ENCODE data around the gene TCEANC.

TCEANC gene

DNA sequence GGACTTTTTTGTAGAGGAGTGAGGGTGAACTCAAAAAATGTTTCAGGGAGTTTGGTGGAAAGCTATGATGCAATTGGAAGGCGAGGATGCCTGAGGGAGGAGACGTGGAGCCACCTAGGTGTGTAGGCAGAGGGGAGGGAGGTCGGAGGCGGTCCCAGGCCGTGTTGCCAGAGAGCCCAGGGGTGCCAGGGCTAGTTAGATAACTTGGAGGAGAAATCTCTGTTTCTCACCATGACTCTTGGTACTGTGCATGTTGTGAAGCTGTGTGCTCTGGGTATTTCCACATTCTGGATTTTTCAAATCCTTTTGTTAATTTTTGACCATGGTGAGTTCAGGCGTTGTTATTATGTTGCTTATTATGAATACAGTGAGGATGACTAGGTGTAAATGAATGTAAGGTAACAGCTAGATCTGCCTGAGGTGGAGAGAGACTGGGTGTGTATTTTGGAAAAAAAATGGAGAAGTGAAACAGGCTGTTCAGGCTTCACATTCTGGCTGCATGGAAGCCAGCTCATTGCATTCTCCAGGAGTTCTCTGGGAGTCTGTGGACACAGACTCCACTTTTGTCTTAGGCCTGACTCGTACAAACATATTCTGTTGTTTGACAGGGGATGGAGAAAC lies 40.5 kb downstream of the TCEANC start:
- no peak for FAIRE-seq

DNA sequence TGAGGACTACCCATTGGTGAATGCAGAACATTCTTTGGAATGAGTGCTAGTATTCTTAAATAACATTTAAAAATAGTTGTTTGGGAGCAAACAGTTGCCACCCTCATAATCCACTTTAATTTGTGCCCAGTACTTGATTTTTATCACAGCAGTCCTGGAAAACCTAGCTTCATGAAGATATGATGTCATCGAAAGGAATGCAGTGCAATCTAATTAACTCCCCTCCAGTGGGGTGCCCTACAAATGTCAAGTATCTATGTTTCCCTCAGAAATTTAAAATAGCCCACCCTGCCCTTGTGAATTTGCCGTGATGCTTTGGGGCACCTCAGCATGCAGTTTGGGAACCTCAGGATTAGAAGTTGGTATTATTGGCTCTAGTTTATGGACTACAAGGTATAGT lies 41.4 kb downstream of the TCEANC start:
- no peak for FAIRE-seq

DNA sequence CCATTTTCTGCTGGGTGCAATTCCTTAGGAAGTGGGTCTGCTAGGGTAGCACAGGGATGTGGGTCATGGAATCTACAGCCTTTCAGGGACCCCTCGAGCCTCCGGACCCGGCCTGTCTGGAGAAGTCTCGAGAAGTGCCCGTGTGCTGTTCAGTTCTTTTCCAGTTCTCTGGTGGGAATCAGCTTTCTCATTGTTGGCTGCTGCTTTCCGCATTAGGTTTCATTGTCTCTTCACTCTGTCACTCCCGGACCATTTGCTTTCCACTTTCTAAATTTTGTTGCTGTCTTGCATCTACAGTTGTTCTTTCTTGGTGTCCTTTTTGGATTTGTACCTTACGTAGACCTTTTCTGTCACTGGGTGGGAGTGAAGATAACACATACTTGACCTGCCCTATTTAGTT lies 42.0 kb downstream of the TCEANC start:
- FAIRE-seq, result no peak

DNA sequence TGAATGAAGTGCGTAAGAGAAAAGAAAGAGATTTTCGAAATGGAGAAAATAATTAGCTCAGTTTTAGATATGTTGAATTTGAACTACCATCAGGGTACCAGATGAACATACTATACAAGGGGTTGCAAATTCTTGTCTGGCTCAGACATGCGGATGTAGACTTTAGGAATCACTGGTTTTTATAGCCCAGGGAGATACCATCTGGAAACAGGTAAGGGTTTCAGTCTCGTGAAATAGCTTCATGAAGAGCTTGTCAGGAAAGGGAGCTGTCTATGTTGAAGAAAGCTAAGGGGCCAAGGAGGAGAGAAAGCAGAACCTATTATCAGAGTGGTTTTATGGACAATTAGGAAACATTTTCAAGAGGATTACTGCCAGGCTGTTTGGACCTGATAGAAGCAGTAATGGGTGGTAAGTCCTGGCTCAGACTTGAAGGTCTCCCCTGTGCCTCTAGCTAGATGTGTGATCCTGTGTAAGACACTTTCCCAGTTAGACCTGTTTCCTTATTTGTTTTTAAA lies 42.7 kb downstream of the TCEANC start:
- FAIRE-seq, result no peak

DNA sequence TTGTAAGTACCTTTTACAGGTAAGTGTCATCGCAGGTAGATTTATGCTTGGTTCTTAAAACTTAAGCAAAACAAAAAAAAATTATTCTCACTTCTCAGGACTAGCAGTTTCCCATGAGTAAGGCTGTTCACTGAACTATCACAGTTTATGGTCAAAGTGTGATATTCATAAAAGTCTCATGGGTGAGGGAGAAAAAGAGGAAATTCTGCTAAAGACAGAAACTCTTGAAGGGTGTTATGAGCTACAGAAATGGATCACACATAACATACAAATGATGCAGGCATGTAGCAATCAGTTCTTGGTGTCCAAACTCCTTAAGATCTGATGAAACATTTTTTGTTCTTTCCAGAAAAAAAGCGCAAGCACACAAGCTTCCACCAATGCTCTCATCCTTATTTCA lies 44.5 kb downstream of the TCEANC start:
- FAIRE-seq, result no peak

DNA sequence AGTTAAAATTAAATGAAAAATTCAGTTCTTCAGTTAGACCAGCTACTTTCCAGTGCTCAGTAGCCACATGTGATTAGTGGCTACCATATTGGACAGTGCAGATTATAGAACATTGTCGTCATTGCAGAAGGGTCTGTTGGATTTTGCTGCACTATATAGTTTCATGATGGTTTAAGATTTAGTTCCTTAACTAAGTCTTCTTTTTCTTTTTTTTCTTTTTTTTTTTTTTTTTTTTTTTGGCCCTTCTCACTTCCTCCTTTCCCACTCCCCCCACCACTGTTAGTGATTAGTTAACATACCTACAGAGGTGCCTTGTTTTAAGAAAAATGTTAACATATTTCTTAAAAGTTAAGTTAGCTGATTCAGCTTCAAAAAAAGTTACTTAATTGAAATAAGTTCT lies 45.0 kb downstream of the TCEANC start:
- FAIRE-seq, result no peak

DNA sequence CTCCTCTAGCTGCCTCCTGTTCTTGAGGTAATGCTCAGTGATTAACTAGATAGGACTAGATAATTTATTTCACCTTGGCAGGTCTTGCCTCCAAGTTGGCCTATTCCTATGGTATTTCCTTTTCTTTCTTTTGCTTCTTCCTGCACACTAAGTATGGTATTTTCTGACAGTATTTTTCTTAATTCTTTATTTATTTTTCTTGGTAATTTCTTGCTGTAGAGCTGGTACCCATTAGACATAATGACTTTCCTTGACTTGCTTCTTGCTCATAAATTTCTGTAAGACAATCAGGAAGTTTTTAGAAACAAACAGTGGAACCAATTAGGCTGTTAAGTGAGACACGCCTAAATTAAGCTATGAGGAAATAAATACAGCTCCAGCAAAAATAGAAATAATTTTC lies 45.5 kb downstream of the TCEANC start:
- FAIRE-seq, result no peak

DNA sequence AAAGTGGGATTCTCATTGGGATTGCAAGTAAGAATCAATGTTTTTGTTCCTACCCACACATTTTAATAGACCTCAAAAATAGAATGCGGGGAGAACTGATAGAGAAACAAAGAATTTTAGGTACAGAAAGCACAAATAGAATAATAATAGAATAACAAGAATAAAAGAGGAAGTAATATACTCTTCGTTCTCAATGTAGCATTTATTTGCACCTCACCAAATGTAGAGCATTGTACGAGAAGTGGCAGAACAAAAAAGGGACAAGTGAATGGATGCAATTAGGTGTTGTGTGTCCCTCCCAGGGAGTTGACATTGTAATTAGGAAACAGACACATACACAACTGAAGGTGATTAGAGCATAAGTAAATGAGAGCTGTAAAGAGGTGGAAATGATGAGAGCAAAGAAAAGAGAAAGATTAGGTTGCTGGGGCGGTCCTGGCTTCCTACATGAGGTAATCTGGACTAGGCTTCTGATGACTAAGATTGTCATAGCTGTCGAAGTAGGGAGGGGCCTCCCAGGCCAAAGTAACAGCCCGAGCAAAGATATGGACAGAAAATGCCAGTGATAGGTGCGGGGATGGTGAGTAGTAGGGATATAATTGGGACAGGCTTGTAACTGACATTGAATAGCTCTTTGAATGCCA lies 46.4 kb downstream of the TCEANC start:
- no peak for FAIRE-seq

DNA sequence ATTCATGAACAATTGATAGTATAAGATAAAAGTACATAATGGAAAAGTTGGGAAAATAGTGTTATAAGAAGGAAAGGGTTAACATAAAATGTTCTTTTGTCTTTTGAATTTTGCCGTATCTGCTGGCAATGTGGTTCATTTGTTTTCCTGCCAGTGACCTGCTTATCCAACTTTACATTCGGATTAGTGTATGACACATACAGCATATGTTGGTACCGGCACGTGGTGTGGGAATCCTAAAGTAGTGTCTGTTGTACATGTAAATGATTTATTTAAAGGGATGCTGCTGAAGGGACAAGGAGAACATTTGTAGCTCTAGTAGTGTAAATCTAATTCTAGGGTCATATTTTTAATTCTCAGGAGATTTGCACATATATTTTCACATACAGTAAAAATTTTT lies 47.4 kb downstream of the TCEANC start:
- no peak for FAIRE-seq

DNA sequence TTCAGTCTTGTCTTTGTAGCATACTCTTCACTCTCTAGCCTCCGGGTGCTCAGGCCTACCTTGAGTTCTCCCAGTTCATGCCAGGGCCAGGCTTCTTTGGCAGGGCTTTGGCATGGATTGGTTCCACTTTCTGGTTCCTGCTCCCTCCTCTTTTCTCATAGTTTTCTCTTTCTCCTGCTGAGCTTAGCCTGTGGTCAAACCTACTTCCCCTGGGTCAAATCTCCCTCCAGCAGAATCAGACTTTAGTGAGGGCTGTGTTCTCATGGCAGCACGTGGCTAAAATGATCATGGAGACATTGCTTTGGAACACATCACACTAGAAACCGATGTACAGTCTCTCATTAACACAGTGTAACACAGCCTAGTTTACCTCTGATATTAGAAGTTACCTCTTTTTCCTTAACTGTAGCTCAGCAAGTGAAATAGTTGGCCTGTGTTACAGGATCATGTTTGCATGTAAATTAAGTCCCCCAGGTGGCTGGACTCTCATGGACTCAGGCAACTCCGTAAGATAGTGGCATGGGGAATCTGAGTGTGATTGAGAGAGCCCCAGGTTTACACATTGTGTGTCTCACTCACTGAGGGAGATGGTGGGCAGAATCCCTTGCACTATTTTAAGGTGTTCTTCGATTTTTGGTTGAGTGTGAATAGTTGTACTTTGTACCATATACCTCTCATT lies 49.3 kb downstream of the TCEANC start:
- FAIRE-seq, result no peak

DNA sequence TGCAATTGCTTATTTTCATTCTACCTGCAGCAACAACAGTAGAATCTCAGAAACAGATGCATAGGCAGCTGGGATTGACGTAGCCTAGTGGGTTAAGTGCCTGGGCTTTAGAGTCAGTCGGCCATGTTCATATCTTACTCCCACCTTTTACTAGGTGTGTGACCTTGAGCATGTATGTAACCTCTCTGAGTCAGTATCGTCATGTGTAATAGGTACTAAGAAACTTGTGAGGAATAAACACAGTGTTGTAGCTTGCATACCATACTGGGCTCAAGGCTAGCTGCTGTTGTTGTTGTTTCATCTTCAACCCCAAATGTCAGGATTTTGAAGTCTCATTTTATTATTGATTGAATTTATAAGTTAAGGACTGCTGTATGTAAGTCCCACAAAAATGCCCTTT lies 50.2 kb downstream of the TCEANC start:
- FAIRE-seq, result no peak

DNA sequence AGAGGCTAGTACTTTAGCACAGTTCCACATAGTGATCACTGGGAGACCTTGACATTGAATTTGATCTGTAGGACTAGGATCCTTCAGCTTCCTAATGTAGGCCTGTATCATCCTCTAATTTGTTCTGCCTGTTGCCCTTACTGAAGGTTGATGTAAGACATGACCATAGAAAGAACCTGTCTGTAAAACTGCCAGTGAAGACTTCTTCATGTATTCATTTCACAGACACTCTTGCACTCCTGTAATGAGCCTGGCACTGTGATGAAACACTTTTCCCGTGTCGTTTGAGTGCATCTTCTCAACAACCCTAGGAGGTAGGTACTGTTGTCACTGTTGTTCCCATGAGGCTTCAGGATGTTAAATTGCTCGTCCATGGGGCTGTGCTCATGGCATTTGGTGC lies 50.6 kb downstream of the TCEANC start:
- no peak for FAIRE-seq

DNA sequence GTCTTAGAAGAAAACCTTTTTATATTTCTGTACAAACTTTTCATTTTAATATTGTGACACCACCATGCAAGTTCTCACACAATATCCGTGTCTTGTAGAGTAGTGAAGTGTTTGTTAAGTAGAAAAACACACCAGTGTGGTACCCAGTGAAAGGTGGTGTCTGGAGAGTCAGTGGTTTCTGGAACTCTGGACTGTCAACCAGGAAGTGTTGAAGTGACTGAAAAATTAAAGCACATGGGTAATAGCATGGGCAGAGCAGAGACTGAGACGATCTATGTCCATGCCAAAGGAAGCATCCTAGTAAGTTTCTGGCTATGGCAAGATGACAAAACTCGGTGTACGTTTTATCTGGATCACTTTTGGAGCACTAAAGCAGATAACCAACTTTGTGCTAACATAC lies 58.2 kb downstream of the TCEANC start:
- no peak for FAIRE-seq
